Transverse colon (tissue), 3 donors: Measurements from ENCODE around the gene STRN3.

Experiments
- POLR2A ChIP-seq: fragments of 450-650 bp; IDR thresholded peaks from one replicate; pipeline ENCODE4 v1.6.1; 2016; ENCODE audit warnings: antibody characterized with exemption, mild to moderate bottlenecking, moderate library complexity
- TF ChIP-seq, protein P1 (sequence below), 5 experiments: fragments of 200-600 bp in 3 of 5; fragments of 450-650 bp in 2 of 5; sonication (generic) in 3 of 5; IDR thresholded peaks; 1 replicate in 2 of 5; 2 replicates in 3 of 5; pipeline ENCODE4 v1.5.1; 2016 to 2017; ENCODE audit warnings: antibody characterized with exemption in 5 of 5, inconsistent platforms in 3 of 5, mild to moderate bottlenecking in 2 of 5, moderate library complexity in 1 of 5

DNA sequence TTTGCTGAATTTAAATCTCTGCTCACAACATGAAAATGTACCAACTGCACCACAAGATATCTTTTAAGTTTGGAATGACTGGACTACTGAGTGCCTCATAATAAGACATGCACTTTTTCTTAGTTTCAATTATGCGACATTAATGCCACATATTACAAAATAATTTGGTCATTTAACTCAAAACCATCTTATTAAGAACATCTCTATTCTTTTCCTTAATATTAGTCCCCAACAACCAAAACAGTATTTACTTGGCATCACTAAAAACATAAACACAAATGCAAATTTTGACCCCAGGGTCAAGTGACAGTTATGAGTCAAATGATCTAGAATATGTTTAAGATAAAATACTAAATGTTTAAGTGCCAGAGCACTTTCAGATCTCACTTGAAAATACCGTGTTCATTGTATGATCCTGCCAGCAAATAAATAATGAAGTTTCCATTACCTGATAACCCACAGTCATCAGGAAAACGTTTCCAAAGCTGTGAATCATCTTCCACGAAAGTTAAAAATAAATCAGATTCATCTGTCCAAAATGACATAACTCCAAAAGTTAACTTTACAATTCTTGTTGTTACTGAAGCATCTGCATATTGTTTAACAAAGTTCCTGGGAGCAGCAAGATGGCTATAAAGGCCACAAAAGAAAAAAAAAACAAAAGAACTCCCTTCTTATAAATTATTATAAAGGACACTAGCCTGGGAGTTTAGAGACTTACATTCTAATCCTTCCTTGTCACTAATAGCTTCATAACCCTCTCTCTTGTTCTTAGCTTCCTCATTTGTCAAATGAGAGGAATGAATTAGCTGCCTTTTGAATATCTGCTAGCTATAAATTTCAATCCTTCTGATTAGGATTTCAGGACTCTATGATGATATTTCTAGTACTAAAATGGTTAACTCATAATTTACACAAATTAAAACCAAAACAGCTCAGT lies 31.2 kb downstream of the STRN3 start:
- TF ChIP-seq, protein P1, sequence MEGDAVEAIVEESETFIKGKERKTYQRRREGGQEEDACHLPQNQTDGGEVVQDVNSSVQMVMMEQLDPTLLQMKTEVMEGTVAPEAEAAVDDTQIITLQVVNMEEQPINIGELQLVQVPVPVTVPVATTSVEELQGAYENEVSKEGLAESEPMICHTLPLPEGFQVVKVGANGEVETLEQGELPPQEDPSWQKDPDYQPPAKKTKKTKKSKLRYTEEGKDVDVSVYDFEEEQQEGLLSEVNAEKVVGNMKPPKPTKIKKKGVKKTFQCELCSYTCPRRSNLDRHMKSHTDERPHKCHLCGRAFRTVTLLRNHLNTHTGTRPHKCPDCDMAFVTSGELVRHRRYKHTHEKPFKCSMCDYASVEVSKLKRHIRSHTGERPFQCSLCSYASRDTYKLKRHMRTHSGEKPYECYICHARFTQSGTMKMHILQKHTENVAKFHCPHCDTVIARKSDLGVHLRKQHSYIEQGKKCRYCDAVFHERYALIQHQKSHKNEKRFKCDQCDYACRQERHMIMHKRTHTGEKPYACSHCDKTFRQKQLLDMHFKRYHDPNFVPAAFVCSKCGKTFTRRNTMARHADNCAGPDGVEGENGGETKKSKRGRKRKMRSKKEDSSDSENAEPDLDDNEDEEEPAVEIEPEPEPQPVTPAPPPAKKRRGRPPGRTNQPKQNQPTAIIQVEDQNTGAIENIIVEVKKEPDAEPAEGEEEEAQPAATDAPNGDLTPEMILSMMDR (IDR thresholded peaks at IDR 0.05), result no peak
- TF ChIP-seq POLR2A, result no peak
